NCI-H69 (cell line): Measurements from ENCODE around the gene DGKI.
A peak's percentile ranks its signal among the peaks of the same experiment; 100 is the strongest.

Experiments
- DNase-seq: peaks from one replicate; lab custom pipeline; 2025; lab: John Stamatoyannopoulos, UW

The DGKI gene

DNA sequence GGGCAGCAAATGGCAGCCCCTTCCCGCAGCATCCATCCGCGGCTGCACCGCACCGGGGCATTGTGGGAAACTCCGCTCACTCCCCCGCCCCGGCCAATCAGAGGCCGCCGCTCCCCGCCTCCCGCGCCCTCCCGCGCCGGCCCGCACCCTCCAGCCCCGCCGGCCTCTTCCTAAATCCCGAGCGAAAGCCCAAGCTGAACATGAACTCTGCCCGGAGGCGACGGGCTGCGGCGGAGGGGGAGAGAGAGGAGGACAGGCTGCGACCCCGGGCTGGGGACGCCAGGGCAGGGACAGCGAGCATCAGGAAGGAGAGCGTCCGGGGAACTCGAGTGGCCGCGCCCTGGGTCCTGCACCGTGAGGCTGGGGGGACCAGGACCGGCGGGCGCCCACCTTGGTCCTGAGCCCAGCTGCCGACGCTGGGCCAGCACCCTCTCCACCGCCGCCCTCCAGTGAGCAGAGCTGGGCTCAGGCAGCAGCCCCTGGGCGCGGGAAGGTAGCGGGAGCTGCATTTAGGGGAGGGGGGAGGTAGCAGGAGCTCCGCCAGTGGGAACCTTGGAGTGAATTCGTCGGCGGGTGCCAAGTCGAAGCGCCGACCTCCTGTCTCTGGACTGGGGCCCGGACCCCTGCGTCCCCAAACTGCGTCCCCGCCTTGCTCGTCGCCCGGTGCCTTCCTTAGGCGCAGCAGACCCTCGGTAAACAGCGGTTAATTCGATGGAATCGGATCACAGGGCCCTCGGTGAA, at the start of gene DGKI:
DGKI (minus strand) TSS at position 148 of the 741 bp plus-strand sequence.
- DNase-seq, result peak; percentile 44

DNA sequence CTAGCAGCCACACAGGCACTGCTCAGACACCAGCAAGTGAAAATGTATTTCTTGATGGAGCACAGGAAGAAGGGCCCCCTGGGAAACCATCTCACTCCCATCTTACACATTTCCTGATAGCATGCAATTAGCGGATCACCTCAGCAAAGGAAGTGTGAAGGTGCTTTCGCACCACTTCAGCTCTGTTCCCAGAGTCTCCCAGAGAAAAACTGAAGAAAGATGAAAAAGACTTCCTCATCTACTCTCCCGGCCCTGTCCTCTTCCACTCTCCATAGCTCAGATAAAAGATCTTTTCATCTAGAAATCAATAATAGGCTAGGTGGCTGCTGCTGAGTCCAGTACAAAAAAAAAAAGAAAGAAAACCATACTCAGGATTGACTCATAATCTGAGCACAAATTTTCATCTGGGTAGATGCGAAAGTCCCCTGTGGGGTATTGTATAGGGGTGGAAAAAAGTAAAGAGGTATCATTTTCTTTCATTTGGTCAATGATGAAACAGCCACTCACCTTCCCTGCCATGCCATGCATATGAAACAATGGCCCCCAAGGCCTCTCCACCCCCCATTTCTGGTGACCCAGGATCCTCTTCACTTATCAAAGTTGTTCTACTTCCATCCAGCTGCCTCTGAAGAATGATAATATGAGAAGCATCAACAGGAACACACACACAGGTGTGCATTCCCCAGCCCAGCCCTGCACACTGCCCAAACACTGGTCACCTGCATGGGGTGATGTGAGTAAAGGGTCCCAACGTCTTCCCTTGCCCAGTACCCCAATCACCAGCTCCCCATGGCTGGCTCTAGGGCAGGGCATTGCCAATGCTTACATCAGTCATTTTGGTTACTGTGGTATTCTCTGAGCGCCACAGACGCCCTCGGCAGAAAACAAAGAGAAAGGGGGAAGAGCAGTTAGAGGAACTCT, 48.8 kb upstream of the DGKI start:
- no peak for DNase-seq

- DNase-seq, result peak; percentile 31
Observed at GRCh38 chr7:137893143-137893742, 46.5 kb upstream of the DGKI start.

- no peak for DNase-seq
Observed at GRCh38 chr7:137891016-137891655, 44.4 kb upstream of the DGKI start.

- DNase-seq, result peak; percentile 64
Observed at GRCh38 chr7:137890449-137890921, 43.7 kb upstream of the DGKI start.

GRCh38 chr7:137888241-137888640, 41.5 kb upstream of the DGKI start:
- no peak for DNase-seq

GRCh38 chr7:137886746-137887145, 40.0 kb upstream of the DGKI start:
- DNase-seq, result no peak

GRCh38 chr7:137886281-137886680, 39.5 kb upstream of the DGKI start:
- DNase-seq, result no peak

GRCh38 chr7:137885678-137886077, 38.9 kb upstream of the DGKI start:
- DNase-seq, result no peak

DNA sequence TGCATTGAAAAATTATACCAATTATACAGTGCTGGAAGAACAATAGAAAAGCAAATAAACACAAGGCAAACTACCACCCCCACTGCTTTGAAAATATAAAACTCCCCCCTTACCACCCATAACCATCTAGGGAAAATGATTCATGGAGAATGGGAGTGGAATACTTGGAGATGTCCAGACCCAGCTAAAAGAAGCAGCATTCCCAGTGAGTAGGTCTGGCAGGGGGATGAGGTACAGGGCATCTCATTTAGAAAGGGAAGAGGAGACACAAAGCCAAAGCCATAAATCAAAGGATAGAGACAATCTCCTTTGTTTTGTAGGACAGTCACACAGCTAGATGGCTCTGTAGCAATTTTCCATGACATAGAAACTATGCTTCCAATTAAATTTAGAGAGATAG, 36.0 kb upstream of the DGKI start:
- DNase-seq, result peak; percentile 63

DNA sequence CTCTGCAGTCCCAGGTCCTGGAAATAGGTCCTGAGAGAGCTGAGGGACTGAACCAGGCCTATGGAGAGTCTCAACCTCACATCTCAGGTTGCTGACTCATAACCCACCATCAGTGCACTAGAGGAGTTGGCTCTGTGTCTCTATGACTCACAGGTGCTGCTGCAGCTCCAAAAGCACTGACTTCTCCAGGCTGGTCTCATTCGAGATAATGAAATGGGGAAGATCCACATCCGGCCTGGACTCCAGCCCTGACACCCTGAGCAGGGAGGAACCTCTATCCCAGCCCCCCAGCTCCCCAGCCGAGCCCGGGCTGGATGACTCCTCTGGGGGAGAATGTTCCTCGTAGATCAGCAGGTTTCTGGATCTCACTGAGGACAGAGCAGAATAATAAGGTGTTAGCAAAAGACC, 35.5 kb upstream of the DGKI start:
- peak; percentile 40 for DNase-seq

DNA sequence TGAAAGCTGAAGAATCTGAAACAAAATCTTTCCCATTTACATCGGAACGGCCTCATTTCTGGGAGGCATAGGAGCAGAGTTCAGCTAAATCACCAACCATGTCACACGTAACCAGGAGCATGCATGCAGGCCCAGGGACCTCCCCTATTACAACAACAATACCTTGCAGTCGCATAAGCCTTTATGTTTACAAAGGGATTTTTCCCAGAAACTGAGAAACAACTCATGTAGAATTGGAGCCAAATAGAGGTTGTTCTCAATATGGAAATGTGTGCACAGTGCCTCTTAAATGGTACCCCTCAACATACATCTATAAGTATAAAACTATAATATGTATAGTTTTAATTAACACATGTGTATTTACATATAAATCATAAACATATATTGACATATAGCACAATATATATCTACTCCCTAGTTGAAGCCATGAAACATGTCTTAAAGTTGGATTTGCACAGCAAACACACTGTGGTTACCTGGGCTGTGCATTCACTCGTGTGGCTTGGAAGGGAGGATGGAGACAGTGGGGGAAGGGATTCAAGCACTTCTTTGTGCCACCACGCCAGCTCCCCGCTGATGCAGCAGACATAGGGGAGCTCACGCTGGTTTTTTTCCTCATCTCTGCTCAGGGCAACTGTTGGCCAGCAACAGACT, 35.0 kb upstream of the DGKI start:
- no peak for DNase-seq

DNA sequence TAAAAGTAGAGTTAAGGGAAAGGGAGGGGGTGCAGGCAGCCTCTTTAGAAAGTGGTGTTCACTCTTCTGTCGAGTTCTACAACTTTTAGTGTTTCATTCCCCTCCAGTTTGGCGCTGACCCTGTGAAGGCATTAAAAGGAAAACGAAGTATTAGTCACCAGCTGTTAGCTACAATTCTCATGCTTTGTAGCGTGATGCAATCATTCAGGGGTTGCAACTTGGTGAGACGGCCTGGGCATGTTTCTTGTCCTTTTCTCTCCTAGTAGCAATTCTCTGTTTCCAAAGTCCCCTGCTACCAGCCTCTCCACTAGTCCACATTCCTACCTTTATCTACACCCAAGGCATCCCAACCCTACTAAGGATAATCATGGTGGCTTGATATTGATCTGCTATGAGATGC, 33.7 kb upstream of the DGKI start:
- no peak for DNase-seq

DNA sequence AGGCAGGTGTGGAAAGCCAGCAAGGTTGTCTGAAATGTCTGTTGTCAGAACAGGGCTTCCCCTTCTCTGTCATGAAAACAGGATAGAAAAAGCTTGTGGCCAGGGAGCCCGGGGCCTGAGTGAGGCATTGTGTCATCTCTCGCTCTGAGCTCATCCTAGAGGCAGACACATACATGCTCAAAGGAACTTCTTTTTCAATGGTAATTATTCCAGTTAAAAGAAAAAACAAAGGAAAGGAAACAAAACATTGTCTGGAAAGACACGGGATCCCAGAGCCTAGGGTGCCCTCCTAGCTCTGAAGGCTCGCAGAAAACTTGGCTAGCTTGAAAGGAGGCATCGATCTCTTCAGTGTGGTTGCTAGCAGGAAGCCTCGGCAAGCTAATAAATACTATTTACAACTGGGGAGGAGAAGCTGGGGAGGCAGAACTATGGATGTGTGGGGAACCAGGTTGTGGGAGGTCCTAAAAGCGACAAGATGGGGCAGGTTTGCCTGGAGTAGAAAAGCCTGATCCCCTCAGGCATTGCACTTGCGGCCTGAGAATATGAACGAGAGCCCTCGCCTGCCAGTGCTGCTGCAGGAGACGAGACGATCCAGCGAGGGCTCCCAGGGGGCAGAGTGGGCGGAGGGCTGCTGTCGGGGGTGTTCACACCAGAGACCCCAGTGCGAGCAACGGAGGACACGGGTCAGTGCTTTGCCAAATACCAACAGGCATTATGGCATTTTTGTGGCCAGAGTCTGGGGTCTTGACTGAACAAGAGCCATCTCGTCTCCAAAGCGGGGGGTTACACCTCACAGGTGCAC, 32.8 kb upstream of the DGKI start:
- DNase-seq, result no peak

GRCh38 chr7:137878333-137878961, 31.7 kb upstream of the DGKI start:
- no peak for DNase-seq

GRCh38 chr7:137877027-137877675, 30.4 kb upstream of the DGKI start:
- no peak for DNase-seq

DNA sequence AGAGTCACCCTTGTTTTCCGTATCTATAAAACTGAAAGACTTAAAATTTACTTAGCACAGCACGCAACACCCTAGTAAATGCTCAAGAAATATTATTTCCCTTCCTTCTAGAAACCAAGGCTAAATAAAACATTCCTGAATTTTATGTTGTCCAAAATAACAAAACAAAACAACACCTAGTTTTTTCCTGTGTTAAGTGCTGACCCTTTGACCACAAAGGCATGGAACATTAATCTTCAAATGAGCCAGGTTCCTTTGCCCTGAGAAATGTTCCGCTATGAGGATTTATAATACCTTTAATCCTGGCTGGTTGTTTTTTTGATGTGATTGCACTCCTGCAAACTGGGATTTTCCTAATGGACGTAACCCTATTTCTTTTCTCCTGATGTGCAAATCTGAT, 29.0 kb upstream of the DGKI start:
- DNase-seq, result no peak

GRCh38 chr7:137873979-137874777, 27.4 kb upstream of the DGKI start:
- no peak for DNase-seq

DNA sequence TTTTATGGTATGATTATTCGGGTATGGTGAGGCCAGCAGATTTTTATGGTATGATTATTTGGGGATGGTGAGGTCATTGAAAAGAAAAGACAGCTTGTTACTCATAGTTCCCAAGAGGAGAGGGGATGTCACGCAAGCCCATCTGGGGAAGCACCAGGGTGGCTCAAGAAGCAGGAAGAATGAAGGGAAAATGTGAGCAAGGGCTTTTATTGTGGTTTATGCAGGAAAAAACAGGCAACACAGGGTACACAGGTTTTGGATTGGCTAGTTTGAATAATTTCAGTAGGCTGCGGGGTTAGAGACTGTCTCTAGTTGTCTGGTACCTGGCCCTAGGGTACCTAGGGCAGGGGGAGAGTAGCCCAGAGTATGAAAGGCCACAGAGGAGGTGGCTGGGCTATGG, 26.8 kb upstream of the DGKI start:
- DNase-seq, result no peak
